Measurements from ENCODE around the gene GALNT18.

The GALNT18 gene

GRCh38 chr11:11486002-11486401 is 135.8 kb downstream of the GALNT18 start:
- no peak for DNase-seq (ENCODE audit: low read depth in 1 of 2, low spot score in 1 of 2)
- TF ChIP-seq REST (IDR thresholded peaks at IDR 0.05; ENCODE audit: insufficient replicate concordance, low read depth), result no peak
- H3K4me3 ChIP-seq (replicated peaks; ENCODE audit: insufficient read depth, low read length), result no peak overlapping the region
- H3K27ac ChIP-seq (replicated peaks), result no peak overlapping the region
- H3K27me3 ChIP-seq (ENCODE audit: insufficient read depth, poor library complexity, severe bottlenecking), result no peaks in the 10 kb centered on the region

GRCh38 chr11:11483627-11484026 is 138.2 kb downstream of the GALNT18 start:
- TF ChIP-seq CTCF (IDR thresholded peaks at IDR 0.05; ENCODE audit: insufficient read depth, low read length), result no peak
- TF ChIP-seq POLR2AphosphoS5 (IDR thresholded peaks at IDR 0.05; ENCODE audit: low read depth), result no peak
- TF ChIP-seq SPI1 (IDR thresholded peaks at IDR 0.05; ENCODE audit: borderline replicate concordance, low read depth), result no peak
- no peak for TF ChIP-seq GABPA (IDR thresholded peaks at IDR 0.05; ENCODE audit: low read depth)
- TF ChIP-seq REST (IDR thresholded peaks at IDR 0.05; ENCODE audit: insufficient replicate concordance, low read depth), result no peak
- no peak for DNase-seq (ENCODE audit: low read depth in 1 of 2, low spot score in 1 of 2)
- Histone ChIP-seq H3K27me3 (ENCODE audit: insufficient read depth, poor library complexity, severe bottlenecking) (no peaks in the 10 kb centered on the region), H3K4me3 (replicated peaks; ENCODE audit: insufficient read depth, low read length) (no peak overlapping the region), H3K27ac (replicated peaks) (no peak overlapping the region)

- Histone ChIP-seq H3K27me3 (ENCODE audit: insufficient read depth, poor library complexity, severe bottlenecking) (no peaks in the 10 kb centered on the region), H3K27ac (replicated peaks) (no peak overlapping the region)
Measured at GRCh38 chr11:11482730-11483129, 139.1 kb downstream of the GALNT18 start.

More at GRCh38 chr11:11482730-11483129, 139.1 kb downstream of the GALNT18 start:
- H3K4me3 ChIP-seq (replicated peaks; ENCODE audit: insufficient read depth, low read length), result no peak overlapping the region
- DNase-seq (ENCODE audit: low read depth in 1 of 2, low spot score in 1 of 2), result no peak
- no peak for TF ChIP-seq SPI1 (IDR thresholded peaks at IDR 0.05; ENCODE audit: borderline replicate concordance, low read depth)
- TF ChIP-seq REST (IDR thresholded peaks at IDR 0.05; ENCODE audit: insufficient replicate concordance, low read depth), result no peak
- no peak for TF ChIP-seq CTCF (IDR thresholded peaks at IDR 0.05; ENCODE audit: insufficient read depth, low read length)
